ENCODE data around the gene UPF2.

- TF ChIP-seq CTCF (IDR thresholded peaks at IDR 0.05): no peak
- TF ChIP-seq POLR2A (IDR thresholded peaks at IDR 0.05): no peak
Observed at GRCh38 chr10:11919271-11919670, 123.3 kb downstream of the UPF2 start.

Measured in thyroid gland (tissue), 4 donors.